IPS-NIHi11 (cell line): ENCODE measurements around the gene PIK3R2.

ENCODE experiments used
- DNase-seq: peaks from one replicate; pipeline ENCODE4 v3.0.0; 2012; ENCODE audit warnings: mixed read lengths, low spot score

Gene PIK3R2

DNA sequence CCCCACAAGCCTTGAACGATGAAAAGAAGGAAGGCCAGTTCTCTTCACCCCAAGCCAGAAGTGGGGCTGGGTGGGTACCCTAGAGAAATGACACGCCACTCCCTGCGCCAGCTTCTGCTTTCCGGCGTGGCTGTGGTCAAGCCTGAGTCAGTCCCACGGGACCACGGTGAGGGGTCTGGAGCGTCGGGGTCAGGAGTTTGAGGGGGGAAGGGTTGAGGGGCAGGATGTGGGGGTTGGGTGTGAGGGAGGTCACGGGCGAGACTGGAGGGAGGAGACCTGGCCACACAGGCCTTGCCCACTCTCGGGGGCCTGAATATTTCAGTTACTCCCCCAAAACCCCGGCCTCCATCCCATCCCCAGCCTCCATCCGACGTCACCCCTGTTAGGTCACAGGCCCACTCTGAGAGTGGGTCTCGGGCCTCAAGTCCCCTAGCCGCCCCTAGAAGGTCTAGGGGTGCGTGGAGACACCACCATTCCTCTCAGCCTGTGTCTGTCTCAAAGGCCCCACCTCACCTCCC is 20.1 kb downstream of the PIK3R2 start:
- no peak for DNase-seq

- peak; percentile 89 for DNase-seq
These were observed 20.8 kb downstream of the PIK3R2 start, which contains the start of gene IFI30 for GRCh38 chr19:18173572-18174288. IFI30 (plus strand) TSS chr19:18173813; CDS start chr19:18173842, 29 bp downstream.

DNA sequence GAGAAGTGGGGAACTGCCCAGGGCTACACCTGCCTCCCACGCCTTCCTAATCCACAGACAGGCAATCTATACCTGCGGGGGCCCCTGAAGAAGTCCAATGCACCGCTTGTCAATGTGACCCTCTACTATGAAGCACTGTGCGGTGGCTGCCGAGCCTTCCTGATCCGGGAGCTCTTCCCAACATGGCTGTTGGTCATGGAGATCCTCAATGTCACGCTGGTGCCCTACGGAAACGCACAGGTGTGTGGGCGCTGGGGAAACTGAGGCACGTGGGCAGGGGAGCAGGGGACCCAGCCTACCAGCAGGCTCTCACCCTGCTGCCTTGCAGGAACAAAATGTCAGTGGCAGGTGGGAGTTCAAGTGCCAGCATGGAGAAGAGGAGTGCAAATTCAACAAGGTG is 22.0 kb downstream of the PIK3R2 start:
- no peak for DNase-seq

DNA sequence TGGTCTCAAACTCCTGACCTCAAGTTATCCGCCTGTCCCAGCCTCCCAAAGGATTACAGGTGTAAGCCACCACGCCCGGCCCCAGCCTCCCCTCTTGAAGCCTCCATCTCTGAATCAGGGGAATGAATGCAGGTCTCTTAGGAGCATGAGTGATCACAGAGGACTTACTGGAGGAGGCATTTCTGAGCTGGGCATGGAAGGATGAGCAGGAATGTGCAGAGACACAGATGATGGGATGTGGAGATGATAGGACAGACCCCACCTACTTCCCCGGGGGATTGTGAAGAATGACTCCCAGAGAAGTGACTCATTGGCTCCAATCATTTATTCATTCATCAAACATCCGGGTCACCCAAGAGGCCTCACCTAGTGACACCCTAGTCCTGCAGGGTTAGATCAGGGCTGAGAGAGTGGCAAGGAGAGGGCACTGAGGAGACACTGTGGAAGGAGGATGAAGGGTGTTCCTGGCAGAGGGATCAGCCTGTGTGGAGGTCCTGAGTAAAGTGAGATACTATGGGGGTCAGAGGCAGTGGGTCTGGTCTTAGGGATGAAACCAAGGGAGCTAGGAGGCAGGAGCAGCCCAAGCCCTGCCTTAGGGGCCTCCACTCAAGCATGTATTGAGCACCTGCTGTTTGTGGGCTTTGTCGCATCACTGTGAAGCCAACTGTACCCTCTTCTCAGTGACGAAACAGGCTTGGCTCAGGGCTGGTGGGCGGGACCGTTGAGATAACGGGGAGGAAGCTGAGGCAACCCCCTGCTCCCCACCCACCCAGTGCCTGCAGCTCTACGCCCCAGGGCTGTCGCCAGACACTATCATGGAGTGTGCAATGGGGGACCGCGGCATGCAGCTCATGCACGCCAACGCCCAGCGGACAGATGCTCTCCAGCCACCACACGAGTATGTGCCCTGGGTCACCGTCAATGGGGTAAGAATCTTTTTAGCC is 23.7 kb downstream of the PIK3R2 start:
- DNase-seq = no peak

DNA sequence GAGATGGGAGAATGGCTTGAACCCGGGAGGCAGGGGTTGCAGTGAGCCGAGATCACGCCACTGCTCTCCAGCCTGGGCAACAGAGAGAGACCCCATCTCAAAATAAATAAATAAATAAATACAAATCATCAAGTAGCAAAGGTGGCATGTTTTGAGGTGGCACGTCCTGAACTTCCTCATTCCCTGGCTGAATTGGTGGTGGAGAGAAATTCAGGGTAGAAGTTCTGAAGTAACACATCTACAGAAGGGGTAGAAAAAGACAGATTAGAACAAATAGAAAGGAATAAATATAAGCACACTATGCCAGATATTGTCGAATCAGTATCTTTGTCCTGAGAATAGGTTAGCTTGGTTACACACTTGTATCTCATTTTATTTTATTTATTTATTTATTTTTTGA is 27.0 kb downstream of the PIK3R2 start:
- no peak for DNase-seq

- DNase-seq = no peak
These were observed 30.6 kb downstream of the PIK3R2 start for GRCh38 chr19:18183529-18183928.

GRCh38 chr19:18185538-18185937 is 32.6 kb downstream of the PIK3R2 start:
- no peak for DNase-seq

GRCh38 chr19:18190278-18190677 is 37.3 kb downstream of the PIK3R2 start:
- no peak for DNase-seq

DNA sequence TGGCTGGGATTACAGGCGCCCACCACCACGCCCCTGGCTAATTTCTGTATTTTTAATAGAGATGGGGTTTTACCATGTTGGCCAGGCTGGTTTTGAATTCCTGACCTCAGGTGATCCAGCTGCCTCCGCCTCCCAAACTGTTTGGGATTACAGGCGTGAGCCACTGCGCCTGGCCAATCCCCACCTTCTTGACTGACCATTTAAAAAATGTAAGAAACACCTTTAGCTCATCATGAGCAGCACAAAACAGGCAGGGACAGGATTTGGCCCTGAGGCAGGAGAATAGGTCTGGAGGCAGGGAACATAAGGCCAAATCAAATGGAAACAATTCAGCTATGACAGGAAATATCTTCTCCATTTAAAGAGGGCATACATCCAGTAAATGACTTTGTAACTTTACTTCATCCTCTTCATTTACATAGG is 38.7 kb downstream of the PIK3R2 start:
- DNase-seq = no peak

- peak; percentile 93 for DNase-seq
These were observed 39.9 kb downstream of the PIK3R2 start, which contains the start of gene MPV17L2 for GRCh38 chr19:18192673-18193387. MPV17L2 (plus strand) TSS chr19:18193218; CDS start chr19:18193282, 64 bp downstream.

DNA sequence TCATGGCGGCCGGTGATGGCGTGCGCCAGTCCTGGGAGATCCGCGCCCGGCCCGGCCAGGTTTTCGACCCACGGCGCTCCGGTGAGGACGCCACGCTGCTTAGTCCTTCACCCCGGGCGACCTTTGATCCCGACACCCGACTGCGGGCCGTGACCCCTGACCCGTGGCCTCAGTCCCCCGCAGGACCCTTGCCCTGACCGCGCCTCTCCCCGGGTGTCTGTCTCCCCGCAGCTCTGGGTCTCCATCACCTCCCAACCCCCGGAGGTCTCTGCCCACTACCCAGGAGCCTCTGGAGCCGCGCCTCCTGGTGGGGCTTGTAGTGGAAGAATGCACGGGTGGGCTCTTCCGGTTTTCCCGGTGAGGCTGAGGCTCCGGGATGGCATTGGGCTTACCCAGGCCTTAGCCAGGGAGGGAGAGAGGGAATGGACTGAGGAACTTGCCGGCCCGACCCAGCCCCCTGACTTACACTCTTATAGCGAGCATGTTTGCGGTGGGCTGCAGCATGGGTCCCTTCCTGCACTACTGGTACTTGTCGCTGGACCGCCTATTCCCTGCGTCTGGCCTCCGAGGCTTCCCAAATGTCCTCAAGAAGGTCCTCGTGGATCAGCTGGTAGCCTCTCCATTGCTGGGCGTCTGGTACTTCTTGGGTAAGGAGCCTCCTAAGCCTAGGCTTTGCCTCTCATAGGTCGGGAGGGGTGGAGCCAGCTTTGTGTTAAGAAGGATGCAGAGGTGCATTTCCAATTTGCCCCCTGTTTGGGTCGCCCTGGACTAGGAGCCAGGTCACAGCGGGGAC is 40.6 kb downstream of the PIK3R2 start:
- no peak for DNase-seq

- no peak for DNase-seq
These were observed 41.2 kb downstream of the PIK3R2 start for GRCh38 chr19:18194181-18194530.

GRCh38 chr19:18194554-18195238 is 41.7 kb downstream of the PIK3R2 start:
- peak; percentile 84 for DNase-seq

- no peak for DNase-seq
These were observed 43.5 kb downstream of the PIK3R2 start for GRCh38 chr19:18196511-18196845.

GRCh38 chr19:18197306-18197705 is 44.3 kb downstream of the PIK3R2 start:
- DNase-seq = no peak

DNA sequence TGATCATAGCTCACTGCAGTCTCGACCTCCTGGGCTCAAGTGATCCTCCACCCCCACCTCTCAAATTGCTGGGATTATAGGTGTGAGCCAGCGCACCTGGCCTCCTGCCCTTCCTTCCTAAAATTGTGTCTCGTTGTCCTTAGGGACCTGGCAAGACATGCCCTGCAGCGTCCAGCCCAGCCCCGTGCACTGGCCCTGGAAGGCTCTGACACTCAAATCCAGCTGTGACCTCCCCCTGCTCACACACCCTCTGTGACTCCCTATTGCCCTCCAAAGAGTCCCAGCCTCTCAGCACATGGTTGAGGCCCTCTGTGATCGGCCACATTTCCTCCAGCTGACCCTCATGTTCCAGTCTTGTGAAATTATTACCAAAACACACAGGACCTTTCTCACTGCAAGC is 45.0 kb downstream of the PIK3R2 start:
- no peak for DNase-seq

GRCh38 chr19:18198374-18198773 is 45.4 kb downstream of the PIK3R2 start:
- DNase-seq = no peak

- DNase-seq = no peak
These were observed 49.4 kb downstream of the PIK3R2 start for GRCh38 chr19:18202397-18202777.

DNA sequence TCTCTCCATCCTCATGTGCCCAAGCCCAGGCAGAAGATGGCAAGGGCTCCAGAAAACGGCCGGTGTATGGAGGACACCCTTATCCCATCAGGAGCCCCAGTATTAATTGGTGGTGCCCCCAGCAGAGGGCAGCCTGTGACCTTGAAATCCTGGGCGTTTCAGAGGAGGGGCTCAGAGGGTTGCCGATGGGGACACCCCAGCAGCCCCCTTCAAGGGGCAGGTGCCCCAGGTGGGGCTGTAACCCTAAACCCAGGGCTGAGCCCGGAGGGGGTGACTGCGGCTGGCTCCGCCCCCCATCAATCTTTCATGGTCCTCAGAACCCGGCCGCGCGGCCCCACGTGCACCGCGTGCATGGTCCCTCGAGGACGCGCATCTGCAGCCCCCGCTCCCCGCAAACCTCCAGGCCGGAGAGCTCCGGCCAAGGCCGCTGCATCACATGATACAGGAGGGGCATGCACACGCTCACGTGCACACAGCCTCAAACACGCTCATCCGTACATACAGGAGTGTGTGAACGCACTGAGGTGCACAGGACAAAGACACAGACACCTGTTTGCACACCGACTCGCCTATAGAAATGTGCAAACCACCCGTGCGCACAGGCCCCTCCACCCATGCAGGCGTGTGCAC is 49.9 kb downstream of the PIK3R2 start:
- peak; percentile 47 for DNase-seq

DNA sequence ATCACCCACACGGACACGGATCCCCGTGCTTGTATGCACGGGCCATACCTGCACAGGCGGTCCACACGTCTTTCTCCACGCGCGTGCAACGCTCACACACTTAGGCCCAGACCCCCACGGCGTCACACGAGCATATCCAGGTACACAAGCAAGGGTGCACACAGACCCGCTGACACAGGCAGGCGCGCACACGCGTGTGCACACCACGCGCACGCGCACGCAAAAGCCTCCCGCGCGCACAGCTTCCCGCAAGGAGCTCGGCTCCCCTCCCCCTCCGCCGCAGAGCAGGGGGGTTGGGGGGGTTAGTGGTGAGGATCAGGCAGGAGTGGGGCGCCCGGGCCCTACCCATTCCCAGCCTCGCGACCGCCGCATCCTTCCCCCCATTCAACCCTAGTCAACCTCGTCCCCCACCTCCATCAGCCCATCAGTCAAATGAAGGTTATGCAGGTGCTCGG is 50.5 kb downstream of the PIK3R2 start:
- DNase-seq = no peak
